GM19455 (cell line): ENCODE results near the gene CRACDL.

ENCODE experiments used
- ATAC-seq: cut with Tn5 transposase; IDR thresholded peaks from one replicate; pipeline ENCODE4 v1.9.1; 2021; ENCODE audit not compliant: unreplicated experiment

The CRACDL gene

GRCh38 chr2:98778741-98779483 is 157.1 kb downstream of the CRACDL start:
- no peak for ATAC-seq

GRCh38 chr2:98778151-98778550 is 157.9 kb downstream of the CRACDL start:
- ATAC-seq, result no peak

- ATAC-seq, result no peak
Observed at GRCh38 chr2:98777710-98778109, 158.3 kb downstream of the CRACDL start.

GRCh38 chr2:98777076-98777475 is 158.9 kb downstream of the CRACDL start:
- ATAC-seq, result no peak

GRCh38 chr2:98776136-98776535 is 159.9 kb downstream of the CRACDL start:
- no peak for ATAC-seq

- no peak for ATAC-seq
Observed at GRCh38 chr2:98775146-98775986, 160.7 kb downstream of the CRACDL start.

- ATAC-seq, result no peak
Observed at GRCh38 chr2:98773907-98774306, 162.1 kb downstream of the CRACDL start.

- no peak for ATAC-seq
Observed at GRCh38 chr2:98773169-98773568, 162.9 kb downstream of the CRACDL start.

GRCh38 chr2:98772536-98772935 is 163.5 kb downstream of the CRACDL start:
- ATAC-seq, result no peak

GRCh38 chr2:98771721-98772524 is 164.1 kb downstream of the CRACDL start:
- no peak for ATAC-seq

- no peak for ATAC-seq
Observed at GRCh38 chr2:98771264-98771663, 164.8 kb downstream of the CRACDL start.

- ATAC-seq, result no peak
Observed at GRCh38 chr2:98769784-98770183, 166.2 kb downstream of the CRACDL start.

GRCh38 chr2:98769114-98769476 is 166.9 kb downstream of the CRACDL start:
- no peak for ATAC-seq

GRCh38 chr2:98768384-98769113 is 167.5 kb downstream of the CRACDL start:
- no peak for ATAC-seq

GRCh38 chr2:98764499-98764898 is 171.5 kb downstream of the CRACDL start:
- no peak for ATAC-seq

GRCh38 chr2:98763209-98763951 is 172.6 kb downstream of the CRACDL start:
- no peak for ATAC-seq

GRCh38 chr2:98761909-98762308 is 174.1 kb downstream of the CRACDL start:
- ATAC-seq, result no peak

- ATAC-seq, result no peak
Observed at GRCh38 chr2:98761267-98761781, 174.7 kb downstream of the CRACDL start.

GRCh38 chr2:98759827-98760625 is 176.0 kb downstream of the CRACDL start:
- ATAC-seq, result no peak
